Measurements from ENCODE around the gene ZNF408. TPM values are rescaled to one million over a fixed set of nuclear protein-coding genes. Genes with fewer than 3 reads are reported as not detected.

The ZNF408 gene
- total and polyA plus RNA-seq, 10 donors: 4.7 to 17.4 (median 10.1) TPM

- peaks cover 0 to 5% (median 0%) of the 10 kb centered on the region in 6 donors for H3K4me1 ChIP-seq
- H3K4me3 ChIP-seq: no peak overlapping the region
- H3K27me3 ChIP-seq (replicated peaks in 1 of 7): no peaks in the 10 kb centered on the region
- no peak overlapping the region for H3K27ac ChIP-seq
- TF ChIP-seq POLR2AphosphoS5 (IDR thresholded peaks at IDR 0.05): no peak
- no peak for TF ChIP-seq POLR2A (IDR thresholded peaks at IDR 0.05)
- no peak for TF ChIP-seq CTCF (IDR thresholded peaks at IDR 0.05 in 8 of 11, conservative IDR thresholded peaks at IDR 0.05 in 3 of 11)
- peaks cover 0 to 49% (median 23%) of the 10 kb centered on the region in 6 donors for H3K36me3 ChIP-seq
- peak; percentile 17 for DNase-seq
- intact Hi-C loops (cut with DNase I; ENCODE audit: low total_unique reads): no loop called here
- no peaks in the 10 kb centered on the region for H3K9me3 ChIP-seq
- WGBS, 5 donors: 77 to 87% (median 85%) methylated on average over 6 of the region's 6 CpGs
Measured at GRCh38 chr11:46738887-46739286, 38.1 kb downstream of the ZNF408 start.

DNA sequence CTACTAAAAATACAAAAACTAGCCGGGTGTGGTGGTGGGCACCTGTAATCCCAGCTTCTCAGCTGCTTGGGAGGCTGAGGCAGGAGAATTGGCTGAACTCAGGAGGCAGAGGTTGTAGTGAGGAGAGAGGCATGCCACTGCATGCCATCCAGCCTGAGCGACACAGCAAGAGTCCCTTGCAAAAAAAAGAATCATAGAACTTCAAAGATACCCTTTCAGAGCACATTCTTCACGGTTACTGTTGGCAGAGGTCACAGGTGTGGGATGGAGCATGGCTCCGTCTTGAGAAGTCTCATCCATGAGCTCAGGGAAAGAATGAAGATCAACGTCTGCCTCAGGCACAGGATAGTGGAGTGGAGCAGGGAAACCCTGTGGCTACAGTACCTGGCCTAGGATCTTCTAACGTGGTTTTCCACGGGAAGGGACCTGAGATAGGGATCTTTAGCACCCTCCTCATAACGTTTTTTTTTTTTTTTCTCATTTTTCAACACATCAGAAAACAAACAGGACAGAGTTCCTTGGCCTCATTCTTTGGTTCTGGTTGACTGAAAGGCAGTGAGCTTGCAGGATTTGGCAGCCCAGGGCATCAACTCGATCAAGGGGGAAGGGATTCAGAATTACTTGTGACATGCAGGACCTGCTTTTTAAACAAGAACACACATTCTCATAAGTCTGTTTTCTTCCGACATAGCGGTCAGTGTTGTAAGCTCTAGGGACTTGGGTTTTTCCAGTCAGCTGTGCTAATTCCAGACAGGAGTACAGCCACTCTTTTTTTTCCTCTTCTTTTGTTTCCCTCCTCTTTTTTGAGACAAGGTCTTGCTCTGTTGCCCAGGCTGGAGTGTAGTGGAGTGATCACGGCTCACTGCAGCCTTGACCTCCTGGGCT, 41.0 kb downstream of the ZNF408 start:
- Histone ChIP-seq H3K27ac (no peak overlapping the region), H3K4me3 (no peak overlapping the region), H3K36me3 (peaks cover 0 to 78% (median 51%) of the 10 kb centered on the region in 6 donors), H3K9me3 (no peaks in the 10 kb centered on the region), H3K4me1 (peaks cover 0 to 5% (median 0%) of the 10 kb centered on the region in 6 donors), H3K27me3 (replicated peaks in 1 of 7) (no peaks in the 10 kb centered on the region)
- peak; percentile 21 for DNase-seq
- 80 to 83% (median 81%) methylated on average over 12 of the region's 12 CpGs for WGBS, 5 donors
- TF ChIP-seq POLR2A (IDR thresholded peaks at IDR 0.05) (no peak), POLR2AphosphoS5 (IDR thresholded peaks at IDR 0.05) (no peak), CTCF (IDR thresholded peaks at IDR 0.05 in 8 of 11, conservative IDR thresholded peaks at IDR 0.05 in 3 of 11) (no peak)
- intact Hi-C loops (cut with DNase I; ENCODE audit: low total_unique reads): no loop called here

GRCh38 chr11:46743043-46743442, 42.2 kb downstream of the ZNF408 start:
- intact Hi-C loops (cut with DNase I; ENCODE audit: low total_unique reads): no loop called here
- Histone ChIP-seq H3K27me3 (replicated peaks in 1 of 7) (no peaks in the 10 kb centered on the region), H3K27ac (peak overlapping the region in 4 of 8 donors; percentile 5 to 40 (median 18)), H3K9me3 (no peaks in the 10 kb centered on the region), H3K4me3 (no peak overlapping the region), H3K36me3 (peaks cover 0 to 90% (median 63%) of the 10 kb centered on the region in 6 donors), H3K4me1 (peaks cover 0 to 5% (median 0%) of the 10 kb centered on the region in 6 donors)
- WGBS, 5 donors: 86 to 92% (median 88%) methylated on average over 2 of the region's 2 CpGs
- no peak for TF ChIP-seq POLR2A (IDR thresholded peaks at IDR 0.05)
- TF ChIP-seq CTCF (IDR thresholded peaks at IDR 0.05 in 8 of 11, conservative IDR thresholded peaks at IDR 0.05 in 3 of 11): no peak
- no peak for TF ChIP-seq POLR2AphosphoS5 (IDR thresholded peaks at IDR 0.05)
- DNase-seq: no peak

DNA sequence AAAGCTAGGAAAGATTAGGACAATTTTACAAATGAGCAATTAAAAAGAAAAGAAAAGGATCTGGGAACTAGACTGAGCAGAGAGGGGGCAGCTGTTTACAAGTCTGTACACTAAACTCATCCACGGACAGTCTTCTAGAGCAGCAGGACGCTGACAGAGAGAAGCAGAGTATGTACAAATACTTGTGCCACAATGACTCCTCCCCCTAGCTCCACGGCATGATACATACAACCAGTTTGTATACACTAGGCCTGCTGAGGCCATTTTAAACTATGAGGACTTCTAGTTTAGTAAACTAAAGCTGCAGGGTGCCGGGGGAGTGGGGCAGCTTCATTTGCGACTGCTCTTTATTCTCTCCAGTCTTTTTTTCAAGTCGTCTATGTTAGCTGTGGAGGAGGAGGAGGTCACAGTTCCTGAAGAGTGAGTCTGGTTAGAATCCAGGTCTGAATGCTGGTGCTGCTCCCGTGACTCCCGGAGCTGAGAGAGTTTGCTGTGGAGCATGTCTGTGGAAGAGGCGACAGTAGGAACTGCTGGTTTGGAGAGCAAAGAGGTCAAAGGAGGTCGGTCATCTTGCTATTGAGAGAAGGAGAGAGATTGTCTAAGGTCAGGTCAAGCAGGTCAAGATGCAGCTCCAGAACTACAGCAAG, 43.0 kb downstream of the ZNF408 start:
- intact Hi-C loops (cut with DNase I; ENCODE audit: low total_unique reads): no loop called here

More for the DNA sequence above, 43.0 kb downstream of the ZNF408 start:
- peak; percentile 28 for DNase-seq
- H3K4me3 ChIP-seq: no peak overlapping the region
- TF ChIP-seq CTCF (IDR thresholded peaks at IDR 0.05 in 8 of 11, conservative IDR thresholded peaks at IDR 0.05 in 3 of 11): no peak
- TF ChIP-seq POLR2AphosphoS5 (IDR thresholded peaks at IDR 0.05): no peak
- no peak for TF ChIP-seq POLR2A (IDR thresholded peaks at IDR 0.05)
- H3K36me3 ChIP-seq: peaks cover 0 to 98% (median 70%) of the 10 kb centered on the region in 6 donors
- H3K27ac ChIP-seq: peak overlapping the region in 5 of 8 donors; percentile 5 to 40 (median 8)
- H3K9me3 ChIP-seq: no peaks in the 10 kb centered on the region
- no peaks in the 10 kb centered on the region for H3K27me3 ChIP-seq (replicated peaks in 1 of 7)
- 77 to 94% (median 81%) methylated on average over 10 of the region's 10 CpGs for WGBS, 5 donors
- H3K4me1 ChIP-seq: peaks cover 0 to 5% (median 0%) of the 10 kb centered on the region in 6 donors

Data from spleen (tissue), 11 donors.